OCI-LY3 (cell line): ENCODE data around the gene CTNNBL1.
A peak's percentile ranks its signal among the peaks of the same experiment; 100 is the strongest.

Experiments used
- H2AFZ ChIP-seq: fragments of 200-600, 300-600 bp; shearing (Covaris generic); 2 replicates; pipeline ENCODE4 v1.6.0; 2014; ENCODE audit warnings: antibody characterized with exemption, low read depth, low read length
- H3K27ac ChIP-seq: fragments of 200-600, 300-600 bp; sonication (generic); 2 replicates; pipeline ENCODE4 v1.5.1; 2014; ENCODE audit warnings: mild to moderate bottlenecking, low read length, moderate library complexity, mixed read lengths
- H3K27me3 ChIP-seq: fragments of 200-600, 300-600 bp; sonication (generic); 2 replicates; pipeline ENCODE4 v1.6.1; 2014; ENCODE audit warnings: low read depth, low read length, mixed read lengths
- H3K36me3 ChIP-seq: fragments of 200-600, 300-600 bp; sonication (generic); replicated peaks from 2 replicates; pipeline ENCODE3; 2014; ENCODE audit warnings: low read depth, low read length, mixed read lengths
- H3K4me1 ChIP-seq: fragments of 300-600, 200-600 bp; sonication (generic); 2 replicates; pipeline ENCODE4 v1.6.1; 2014; ENCODE audit warnings: low read length, mixed read lengths
- H3K4me2 ChIP-seq: fragments of 200-600, 300-600 bp; sonication (generic); 2 replicates; pipeline ENCODE4 v1.6.1; 2014; ENCODE audit warnings: low read length, mixed read lengths
- H3K4me3 ChIP-seq: fragments of 300-600, 200-600 bp; sonication (generic); 2 replicates; pipeline ENCODE4 v1.5.1; 2014; ENCODE audit warnings: antibody characterized with exemption, mild to moderate bottlenecking, low read length, moderate library complexity
- H3K79me2 ChIP-seq: fragments of 300-600, 200-600 bp; shearing (Covaris generic); 2 replicates; pipeline ENCODE4 v1.6.1; 2014; ENCODE audit warnings: mild to moderate bottlenecking, low read length, mixed read lengths
- H3K9ac ChIP-seq: fragments of 300-600, 200-600 bp; shearing (Covaris generic); 2 replicates; pipeline ENCODE4 v1.6.0; 2014; ENCODE audit warnings: mild to moderate bottlenecking, low read length, moderate library complexity
- H3K9me3 ChIP-seq: fragments of 200-600, 300-600 bp; shearing (Covaris generic); 2 replicates; pipeline ENCODE4 v1.6.1; 2014; ENCODE audit warnings: low read length, mixed read lengths; ENCODE audit not compliant: insufficient read depth
- H4K20me1 ChIP-seq: fragments of 200-600, 300-600 bp; sonication (generic); 2 replicates; pipeline ENCODE4 v1.6.1; 2016; ENCODE audit warnings: low read length, mixed read lengths; ENCODE audit not compliant: insufficient read depth
- CTCF ChIP-seq: fragments of 200-600, 300-600 bp; sonication (generic); IDR thresholded peaks from 2 replicates; pipeline ENCODE4 v1.5.1; 2014; ENCODE audit warnings: antibody characterized with exemption, low read length, low read depth
- EZH2phosphoT487 ChIP-seq: fragments of 200-600 bp; shearing (Covaris generic); IDR thresholded peaks from 2 replicates; pipeline ENCODE4 v1.6.1; 2018; ENCODE audit warnings: antibody characterized with exemption, mixed run types, low read depth

Gene CTNNBL1

GRCh38 chr20:37917461-37917860 lies 223.6 kb downstream of the CTNNBL1 start:
- Histone ChIP-seq H3K27ac (no peak overlapping the region), H3K9ac (no peak overlapping the region), H3K36me3 (no peaks in the 10 kb centered on the region), H3K4me1 (peaks cover 63% of the 10 kb centered on the region), H3K9me3 (no peaks in the 10 kb centered on the region), H3K4me3 (no peak overlapping the region), H2AFZ (no peak overlapping the region), H3K27me3 (no peaks in the 10 kb centered on the region), H4K20me1 (no peaks in the 10 kb centered on the region), H3K79me2 (peaks cover 7% of the 10 kb centered on the region; the same call in 1 of the 2 replicates), H3K4me2 (no peak overlapping the region)
- TF ChIP-seq CTCF (no peak), EZH2phosphoT487 (no peak)

GRCh38 chr20:37918035-37918434 lies 224.2 kb downstream of the CTNNBL1 start:
- no peaks in the 10 kb centered on the region for H3K36me3 ChIP-seq
- H3K79me2 ChIP-seq, result peaks cover 10% of the 10 kb centered on the region; the same call in 1 of the 2 replicates
- H3K4me1 ChIP-seq, result peaks cover 63% of the 10 kb centered on the region
- no peaks in the 10 kb centered on the region for H3K27me3 ChIP-seq
- no peak overlapping the region for H3K4me2 ChIP-seq
- no peak overlapping the region for H3K9ac ChIP-seq
- no peaks in the 10 kb centered on the region for H3K9me3 ChIP-seq
- no peak overlapping the region for H3K4me3 ChIP-seq
- no peak overlapping the region for H2AFZ ChIP-seq
- no peaks in the 10 kb centered on the region for H4K20me1 ChIP-seq
- TF ChIP-seq CTCF, result no peak
- TF ChIP-seq EZH2phosphoT487, result no peak
- no peak overlapping the region for H3K27ac ChIP-seq

GRCh38 chr20:37919389-37920040 lies 225.7 kb downstream of the CTNNBL1 start:
- no peaks in the 10 kb centered on the region for H4K20me1 ChIP-seq
- H3K36me3 ChIP-seq, result no peaks in the 10 kb centered on the region
- peaks cover 14% of the 10 kb centered on the region; the same call in 1 of the 2 replicates for H3K79me2 ChIP-seq
- H2AFZ ChIP-seq, result no peak overlapping the region
- H3K4me2 ChIP-seq, result peak overlapping the region; percentile 91
- H3K27ac ChIP-seq, result peak overlapping the region; percentile 94
- no peak overlapping the region; the same call in 1 of the 2 replicates for H3K4me3 ChIP-seq
- H3K9me3 ChIP-seq, result no peaks in the 10 kb centered on the region
- no peaks in the 10 kb centered on the region for H3K27me3 ChIP-seq
- TF ChIP-seq CTCF (no peak), EZH2phosphoT487 (no peak)
- peaks cover 66% of the 10 kb centered on the region for H3K4me1 ChIP-seq
- H3K9ac ChIP-seq, result peak overlapping the region; percentile 89; the same call in 1 of the 2 replicates

- H4K20me1 ChIP-seq, result no peaks in the 10 kb centered on the region
- H3K9ac ChIP-seq, result peak overlapping the region; percentile 89
- H3K36me3 ChIP-seq, result no peaks in the 10 kb centered on the region
- TF ChIP-seq CTCF, result no peak
- no peak for TF ChIP-seq EZH2phosphoT487
- H3K27ac ChIP-seq, result peak overlapping the region; percentile 94
- no peaks in the 10 kb centered on the region for H3K27me3 ChIP-seq
- H3K4me2 ChIP-seq, result peak overlapping the region; percentile 91
- H3K9me3 ChIP-seq, result no peaks in the 10 kb centered on the region
- peaks cover 14% of the 10 kb centered on the region; the same call in 1 of the 2 replicates for H3K79me2 ChIP-seq
- peaks cover 66% of the 10 kb centered on the region for H3K4me1 ChIP-seq
- H2AFZ ChIP-seq, result peak overlapping the region; percentile 9; the same call in 1 of the 2 replicates
- H3K4me3 ChIP-seq, result peak overlapping the region; percentile 62; the same call in 1 of the 2 replicates
These were observed 226.4 kb downstream of the CTNNBL1 start for GRCh38 chr20:37920270-37920669.
